ENCODE data around the gene CBFA2T3. TPM values are rescaled to one million over a fixed set of nuclear protein-coding genes. Genes with fewer than 3 reads are reported as not detected.

Gene CBFA2T3
- total RNA-seq, 6 experiments from 2014 or later, result 2.5 to 9.8 (median 4.2) TPM

GRCh38 chr16:88928405-88929090 is 48.5 kb downstream of the CBFA2T3 start:
- TF ChIP-seq CTCF (IDR thresholded peaks at IDR 0.05) (no peak), POLR2A (IDR thresholded peaks at IDR 0.05) (no peak)
- ATAC-seq (peak in 3 of 4 donors; percentile 27 to 74 (median 31)), DNase-seq (no peak)
- Histone ChIP-seq H3K36me3 (no peaks in the 10 kb centered on the region), H3K4me3 (no peak overlapping the region), H3K9me3 (no peaks in the 10 kb centered on the region), H3K27ac (no peak overlapping the region), H3K4me1 (no peaks in the 10 kb centered on the region), H3K27me3 (no peaks in the 10 kb centered on the region)
- intact Hi-C loops (cut with DNase I), result no loop called here
- WGBS (ENCODE audit: insufficient coverage, low coverage, low lambda C conversion rate, missing lambda C conversion rate), result 27% methylated on average over 8 of the region's 31 CpGs

GRCh38 chr16:88927661-88928060 is 49.3 kb downstream of the CBFA2T3 start:
- intact Hi-C loops (cut with DNase I), result no loop called here
- Histone ChIP-seq H3K4me1 (no peaks in the 10 kb centered on the region), H3K27me3 (no peaks in the 10 kb centered on the region), H3K27ac (no peak overlapping the region), H3K9me3 (no peaks in the 10 kb centered on the region), H3K36me3 (no peaks in the 10 kb centered on the region), H3K4me3 (no peak overlapping the region)
- DNase-seq (no peak), ATAC-seq (no peak)
- no CpG with 5 or more reads among the region's 26 CpGs for WGBS (ENCODE audit: insufficient coverage, low coverage, low lambda C conversion rate, missing lambda C conversion rate)
- TF ChIP-seq CTCF (IDR thresholded peaks at IDR 0.05), result no peak
- TF ChIP-seq POLR2A (IDR thresholded peaks at IDR 0.05), result no peak

GRCh38 chr16:88927010-88927409 is 50.0 kb downstream of the CBFA2T3 start:
- Histone ChIP-seq H3K27ac (no peak overlapping the region), H3K4me3 (no peak overlapping the region), H3K36me3 (no peaks in the 10 kb centered on the region), H3K27me3 (no peaks in the 10 kb centered on the region), H3K9me3 (no peaks in the 10 kb centered on the region), H3K4me1 (no peaks in the 10 kb centered on the region)
- 40% methylated on average over 2 of the region's 21 CpGs for WGBS (ENCODE audit: insufficient coverage, low coverage, low lambda C conversion rate, missing lambda C conversion rate)
- ATAC-seq (no peak), DNase-seq (no peak)
- intact Hi-C loops (cut with DNase I), result no loop called here
- TF ChIP-seq CTCF (IDR thresholded peaks at IDR 0.05) (no peak), POLR2A (IDR thresholded peaks at IDR 0.05) (no peak)

- H3K4me1 ChIP-seq, result no peaks in the 10 kb centered on the region
- H3K4me3 ChIP-seq, result no peak overlapping the region
- ATAC-seq, result no peak
- no peaks in the 10 kb centered on the region for H3K36me3 ChIP-seq
- intact Hi-C loops (cut with DNase I), result no loop called here
- DNase-seq, result no peak
- TF ChIP-seq CTCF (IDR thresholded peaks at IDR 0.05) (no peak), POLR2A (IDR thresholded peaks at IDR 0.05) (no peak)
- 43% methylated on average over 7 of the region's 27 CpGs for WGBS (ENCODE audit: insufficient coverage, low coverage, low lambda C conversion rate, missing lambda C conversion rate)
- H3K27ac ChIP-seq, result no peak overlapping the region
- no peaks in the 10 kb centered on the region for H3K9me3 ChIP-seq
- H3K27me3 ChIP-seq, result no peaks in the 10 kb centered on the region
Observed at GRCh38 chr16:88926374-88926990, 50.5 kb downstream of the CBFA2T3 start.
